WTC11 (cell line): ENCODE measurements around the gene COQ9. TPM values are rescaled to one million over a fixed set of nuclear protein-coding genes. Genes with fewer than 3 reads are reported as not detected.
A peak's percentile ranks its signal among the peaks of the same experiment; 100 is the strongest.

Experiments used
- ATAC-seq: fragments of 200-7000 bp; cut with Tn5 transposase; 2 replicates; pipeline ENCODE4 v1.10.0; 2021; ENCODE audit warnings: mild to moderate bottlenecking, moderate library complexity
- CTCF ChIA-PET: fragments of 300-600 bp; sonication (Branson Sonifier 250); formaldehyde crosslinking; loops from one replicate; lab custom pipeline; 2021; ENCODE audit warnings: antibody characterized with exemption; lab: Charles Lee
- POLR2A ChIA-PET: fragments of 350-600 bp; sonication (Branson Sonifier 250); formaldehyde crosslinking; loops from one replicate; lab custom pipeline; 2021; ENCODE audit warnings: antibody characterized with exemption; lab: Charles Lee
- DNase-seq: peaks from one replicate; pipeline ENCODE4 v3.0.0; 2021; ENCODE audit warnings: low spot score
- H3K27ac Mint-ChIP-seq: 2 replicates; pipeline ENCODE4 v1.8.0; 2021; ENCODE audit warnings: mixed read lengths
- H3K27me3 Mint-ChIP-seq: 2 replicates; pipeline ENCODE4 v1.8.0; 2021; ENCODE audit warnings: low read depth, mild to moderate bottlenecking, moderate library complexity, mixed read lengths
- H3K36me3 Mint-ChIP-seq: 2 replicates; pipeline ENCODE4 v1.8.0; 2021; ENCODE audit warnings: mixed read lengths
- H3K4me1 Mint-ChIP-seq: 2 replicates; pipeline ENCODE4 v1.8.0; 2022; ENCODE audit warnings: mixed read lengths
- H3K4me3 Mint-ChIP-seq: 2 replicates; pipeline ENCODE4 v1.8.0; 2021; ENCODE audit warnings: mild to moderate bottlenecking, moderate library complexity, mixed read lengths
- H3K9me3 Mint-ChIP-seq: 2 replicates; pipeline ENCODE4 v1.8.0; 2021; ENCODE audit warnings: mixed read lengths
- FOXP1 ChIP-seq: sonication (generic); formaldehyde crosslinking; IDR thresholded peaks from 2 replicates; pipeline ENCODE4 v1.8.0; 2022; ENCODE audit warnings: missing genetic modification reagents, mild to moderate bottlenecking, moderate library complexity, borderline replicate concordance
- GRHL2 ChIP-seq: fragments of 250-450 bp; sonication (Bioruptor Pico); IDR thresholded peaks from 2 replicates; pipeline ENCODE4 v1.8.0; 2022; ENCODE audit warnings: mild to moderate bottlenecking, moderate library complexity; ENCODE audit not compliant: insufficient replicate concordance, severe bottlenecking
- NFE2L1 ChIP-seq: sonication (generic); formaldehyde crosslinking; IDR thresholded peaks from 2 replicates; pipeline ENCODE4 v1.8.1; 2023; ENCODE audit warnings: missing genetic modification reagents
- NR2C2 ChIP-seq: sonication (generic); formaldehyde crosslinking; IDR thresholded peaks from 2 replicates; pipeline ENCODE4 v1.8.0; 2022; ENCODE audit warnings: mild to moderate bottlenecking, missing genetic modification reagents
- SMAD3 ChIP-seq: sonication (generic); formaldehyde crosslinking; IDR thresholded peaks from 2 replicates; pipeline ENCODE4 v1.8.0; 2022; ENCODE audit warnings: missing genetic modification reagents, mild to moderate bottlenecking, borderline replicate concordance
- SMAD4 ChIP-seq: sonication (generic); formaldehyde crosslinking; IDR thresholded peaks from 2 replicates; pipeline ENCODE4 v1.8.0; 2022; ENCODE audit warnings: mild to moderate bottlenecking, missing genetic modification reagents
- SP1 ChIP-seq: sonication (generic); formaldehyde crosslinking; conservative IDR thresholded peaks from 2 replicates; pipeline ENCODE4 v1.8.1; 2022; ENCODE audit warnings: missing genetic modification reagents
- total RNA-seq: library from RNA; stranded (reverse); gene quantifications from 3 replicates; pipeline ENCODE4 v1.2.3, GENCODE V29; 2021
- TF ChIP-seq, protein P1 (sequence below): sonication (generic); formaldehyde crosslinking; IDR thresholded peaks from 2 replicates; pipeline ENCODE4 v1.8.1; 2023; ENCODE audit warnings: mild to moderate bottlenecking, moderate library complexity, missing genetic modification reagents
- TF ChIP-seq, protein P2 (sequence below): fragments of 200-600 bp; IDR thresholded peaks from 2 replicates; pipeline ENCODE4 v1.8.0; 2022; ENCODE audit warnings: antibody characterized with exemption

Gene COQ9
- total RNA-seq, 1 experiment from 2014 or later: 39.2 TPM

DNA sequence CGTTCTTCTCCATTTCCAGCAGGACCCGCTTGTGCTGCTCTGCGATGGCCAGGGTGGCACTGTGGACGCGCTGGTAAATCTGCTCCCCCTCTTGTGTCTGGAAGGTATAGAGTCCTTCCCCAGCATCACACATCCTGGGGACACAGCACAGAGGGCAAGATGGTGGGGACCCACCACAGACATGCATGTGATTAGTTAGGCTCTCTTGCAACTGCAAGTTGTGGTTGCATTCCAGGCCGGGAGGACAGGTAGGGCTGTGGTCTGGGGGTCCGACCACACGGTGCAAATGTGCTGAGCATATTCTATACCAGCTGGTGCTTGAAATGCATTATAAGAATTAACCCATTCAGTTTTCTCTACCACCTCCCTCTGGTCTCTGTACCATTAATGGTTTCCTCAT is 26.6 kb downstream of the COQ9 start:
- no peak overlapping the region for H3K27ac Mint-ChIP-seq
- no peak overlapping the region for H3K4me3 Mint-ChIP-seq
- CTCF ChIA-PET: interaction anchor here (6.3 to 8.2 kb wide), 2 partner anchors 12 to 44 kb away, joined by 63 to 80 read pairs; partner anchors contain the start of gene POLR2C
- no peaks in the 10 kb centered on the region for H3K9me3 Mint-ChIP-seq
- DNase-seq (no peak), ATAC-seq (no peak)
- peaks cover 3% of the 10 kb centered on the region; the same call in 1 of the 2 replicates for H3K27me3 Mint-ChIP-seq
- no peak for TF ChIP-seq SMAD3 (CRISPR knock-in tag)
- H3K36me3 Mint-ChIP-seq: peaks cover 30% of the 10 kb centered on the region
- H3K4me1 Mint-ChIP-seq: peaks cover 68% of the 10 kb centered on the region
- POLR2A ChIA-PET: no interaction called here

DNA sequence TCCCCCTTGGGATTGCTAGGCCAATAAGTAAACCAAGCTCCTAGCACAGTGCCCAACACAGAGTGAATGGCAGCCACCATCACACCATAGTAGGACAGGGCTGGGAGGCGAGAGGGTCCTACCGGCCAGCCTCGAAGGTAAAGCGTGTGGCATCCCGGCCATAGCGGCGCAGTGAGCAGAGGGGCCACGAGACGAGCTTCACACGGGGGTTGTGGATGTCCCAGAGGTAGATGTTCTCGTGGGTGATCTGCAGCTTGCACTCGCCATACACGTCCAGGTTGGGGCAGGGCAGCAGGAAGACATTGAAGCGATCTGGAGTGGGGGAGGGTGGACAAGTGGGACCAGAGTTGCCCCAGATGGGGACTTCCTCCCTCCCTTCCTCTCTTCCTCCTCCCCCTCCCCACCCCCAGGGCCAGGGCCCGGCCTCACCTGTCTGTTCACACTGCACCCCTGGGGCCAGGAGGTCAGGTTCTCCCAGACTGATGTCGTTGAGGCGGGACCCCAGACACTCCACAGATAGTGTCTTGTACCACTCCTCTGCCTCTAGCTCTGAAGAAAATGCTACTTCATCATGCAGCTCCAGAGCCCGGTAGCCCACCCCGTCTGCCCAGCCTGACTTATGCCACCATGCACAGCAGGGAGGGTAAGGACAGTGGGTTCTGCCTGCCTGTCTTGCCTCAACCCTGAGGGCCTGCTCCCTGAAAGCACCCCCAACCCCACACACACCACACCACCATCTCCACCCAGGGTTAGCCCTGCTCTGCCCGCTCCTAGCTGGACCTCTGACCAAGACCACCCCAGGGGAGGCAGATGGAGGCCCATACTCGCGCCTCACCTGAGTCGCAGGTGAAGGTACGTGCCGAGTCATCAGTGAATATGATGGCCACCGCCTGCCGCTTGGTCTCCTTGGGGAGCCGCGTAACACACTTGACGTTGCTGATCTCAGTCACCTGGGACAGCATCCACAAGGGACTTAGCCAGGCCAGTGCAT is 27.7 kb downstream of the COQ9 start:
- POLR2A ChIA-PET: interaction anchor here (0.7 kb wide), 1 partner anchor 28 kb away, joined by 3 read pairs; the partner anchor contains the start of genes CIAPIN1 and COQ9
- Mint-ChIP-seq H3K27me3 (peaks cover 6% of the 10 kb centered on the region), H3K36me3 (peaks cover 19% of the 10 kb centered on the region), H3K9me3 (no peaks in the 10 kb centered on the region), H3K4me3 (peak overlapping the region; percentile 29), H3K27ac (no peak overlapping the region), H3K4me1 (peaks cover 73% of the 10 kb centered on the region)
- CTCF ChIA-PET: interaction anchor here (0.6 to 8.2 kb wide), 13 partner anchors 12 to 175 kb away, joined by 3 to 80 read pairs (median 4); partner anchors contain the start of gene POLR2C
- no peak for ATAC-seq
- no peak for DNase-seq
- TF ChIP-seq, protein P1, sequence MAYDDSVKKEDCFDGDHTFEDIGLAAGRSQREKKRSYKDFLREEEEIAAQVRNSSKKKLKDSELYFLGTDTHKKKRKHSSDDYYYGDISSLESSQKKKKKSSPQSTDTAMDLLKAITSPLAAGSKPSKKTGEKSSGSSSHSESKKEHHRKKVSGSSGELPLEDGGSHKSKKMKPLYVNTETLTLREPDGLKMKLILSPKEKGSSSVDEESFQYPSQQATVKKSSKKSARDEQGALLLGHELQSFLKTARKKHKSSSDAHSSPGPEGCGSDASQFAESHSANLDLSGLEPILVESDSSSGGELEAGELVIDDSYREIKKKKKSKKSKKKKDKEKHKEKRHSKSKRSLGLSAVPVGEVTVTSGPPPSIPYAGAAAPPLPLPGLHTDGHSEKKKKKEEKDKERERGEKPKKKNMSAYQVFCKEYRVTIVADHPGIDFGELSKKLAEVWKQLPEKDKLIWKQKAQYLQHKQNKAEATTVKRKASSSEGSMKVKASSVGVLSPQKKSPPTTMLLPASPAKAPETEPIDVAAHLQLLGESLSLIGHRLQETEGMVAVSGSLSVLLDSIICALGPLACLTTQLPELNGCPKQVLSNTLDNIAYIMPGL (CRISPR knock-in tag): 0 out of 2 replicates have a peak, but pooled peaks have one; percentile 52
- TF ChIP-seq GRHL2 (CRISPR knock-in tag) (no peak), FOXP1 (CRISPR knock-in tag) (peak; percentile 18; the same call in 1 of the 2 replicates)

DNA sequence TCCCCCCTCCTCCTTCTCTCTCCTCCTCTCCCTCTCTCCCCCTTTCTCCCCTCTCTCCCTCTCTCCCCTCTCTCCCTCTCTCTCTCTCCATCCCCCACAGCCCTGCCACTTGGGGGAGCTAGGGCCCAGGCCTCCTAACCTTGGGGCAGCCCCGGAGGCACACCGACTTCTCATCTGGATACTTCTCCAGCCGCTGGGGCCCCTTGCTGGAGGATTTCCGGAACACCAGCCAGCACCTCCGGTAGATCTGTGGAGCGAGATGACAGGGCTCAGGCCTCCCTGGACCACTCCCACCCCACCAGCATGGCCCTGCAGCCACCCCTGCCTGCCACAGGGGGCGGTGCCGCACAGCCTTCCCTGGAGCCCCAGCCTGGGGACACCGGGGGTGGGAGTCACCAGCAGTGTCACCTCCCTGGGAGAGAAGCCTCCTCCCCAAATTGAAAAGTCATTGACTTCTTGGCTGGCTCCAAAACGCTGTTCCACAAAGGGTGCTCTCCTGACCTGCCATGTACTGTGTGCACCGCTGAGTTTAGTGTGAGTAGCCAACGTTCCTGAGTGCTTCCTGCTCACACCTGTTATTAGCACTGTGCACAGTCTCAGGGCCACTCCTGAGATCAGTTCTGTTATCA is 28.5 kb downstream of the COQ9 start:
- DNase-seq (peak; percentile 95), ATAC-seq (peak; percentile 81)
- no peaks in the 10 kb centered on the region for H3K9me3 Mint-ChIP-seq
- H3K4me1 Mint-ChIP-seq: peaks cover 75% of the 10 kb centered on the region
- TF ChIP-seq, protein P2, sequence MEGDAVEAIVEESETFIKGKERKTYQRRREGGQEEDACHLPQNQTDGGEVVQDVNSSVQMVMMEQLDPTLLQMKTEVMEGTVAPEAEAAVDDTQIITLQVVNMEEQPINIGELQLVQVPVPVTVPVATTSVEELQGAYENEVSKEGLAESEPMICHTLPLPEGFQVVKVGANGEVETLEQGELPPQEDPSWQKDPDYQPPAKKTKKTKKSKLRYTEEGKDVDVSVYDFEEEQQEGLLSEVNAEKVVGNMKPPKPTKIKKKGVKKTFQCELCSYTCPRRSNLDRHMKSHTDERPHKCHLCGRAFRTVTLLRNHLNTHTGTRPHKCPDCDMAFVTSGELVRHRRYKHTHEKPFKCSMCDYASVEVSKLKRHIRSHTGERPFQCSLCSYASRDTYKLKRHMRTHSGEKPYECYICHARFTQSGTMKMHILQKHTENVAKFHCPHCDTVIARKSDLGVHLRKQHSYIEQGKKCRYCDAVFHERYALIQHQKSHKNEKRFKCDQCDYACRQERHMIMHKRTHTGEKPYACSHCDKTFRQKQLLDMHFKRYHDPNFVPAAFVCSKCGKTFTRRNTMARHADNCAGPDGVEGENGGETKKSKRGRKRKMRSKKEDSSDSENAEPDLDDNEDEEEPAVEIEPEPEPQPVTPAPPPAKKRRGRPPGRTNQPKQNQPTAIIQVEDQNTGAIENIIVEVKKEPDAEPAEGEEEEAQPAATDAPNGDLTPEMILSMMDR: peak; percentile 72
- TF ChIP-seq NR2C2 (CRISPR knock-in tag): no peak
- TF ChIP-seq SMAD4 (CRISPR knock-in tag): no peak
- TF ChIP-seq SMAD3 (CRISPR knock-in tag): peak; percentile 61; the same call in 1 of the 2 replicates
- TF ChIP-seq NFE2L1 (CRISPR knock-in tag): no peak
- TF ChIP-seq, protein P1 (CRISPR knock-in tag): peak; percentile 66; the same call in 1 of the 2 replicates
- TF ChIP-seq SP1 (CRISPR knock-in tag): 0 out of 2 replicates have a peak, but pooled peaks have one; percentile 36
- H3K4me3 Mint-ChIP-seq: peak overlapping the region; percentile 43; the same call in 1 of the 2 replicates
- H3K36me3 Mint-ChIP-seq: peaks cover 11% of the 10 kb centered on the region
- CTCF ChIA-PET: interaction anchor here (0.7 to 8.2 kb wide), 14 partner anchors 11 to 176 kb away, joined by 3 to 80 read pairs (median 4); partner anchors contain the start of gene POLR2C
- POLR2A ChIA-PET: interaction anchor here (1.6 kb wide), 1 partner anchor 11 kb away, joined by 7 read pairs; the partner anchor contains the start of gene DOK4
- H3K27ac Mint-ChIP-seq: peak overlapping the region; percentile 27; the same call in 1 of the 2 replicates
- peaks cover 6% of the 10 kb centered on the region for H3K27me3 Mint-ChIP-seq
